ENCODE results near the gene HIC1.

DNA sequence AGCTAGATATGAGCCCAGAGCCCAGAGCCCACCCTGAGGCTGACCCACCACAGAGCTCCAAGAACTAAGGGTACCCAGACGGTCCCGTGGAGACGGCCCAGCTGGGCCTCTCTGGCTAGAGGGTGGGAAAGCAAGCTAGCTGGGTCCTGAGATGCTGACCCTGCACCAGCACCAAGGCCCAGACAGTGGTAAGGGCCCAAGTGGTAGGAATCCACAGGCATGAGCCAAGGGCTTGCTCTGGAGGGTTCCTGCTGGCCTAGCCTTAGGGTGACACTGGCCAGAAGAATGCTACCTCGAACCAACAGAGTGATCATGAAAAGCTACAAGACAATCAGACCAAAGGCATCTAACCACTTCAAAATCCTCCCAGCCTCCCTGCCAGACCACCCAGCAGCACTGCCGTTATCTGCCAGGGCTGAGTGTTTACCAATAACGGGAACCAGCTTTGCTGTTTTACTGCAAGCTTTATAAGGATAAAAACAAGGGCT, 13.2 kb downstream of the HIC1 start:
- TF ChIP-seq, protein P1, sequence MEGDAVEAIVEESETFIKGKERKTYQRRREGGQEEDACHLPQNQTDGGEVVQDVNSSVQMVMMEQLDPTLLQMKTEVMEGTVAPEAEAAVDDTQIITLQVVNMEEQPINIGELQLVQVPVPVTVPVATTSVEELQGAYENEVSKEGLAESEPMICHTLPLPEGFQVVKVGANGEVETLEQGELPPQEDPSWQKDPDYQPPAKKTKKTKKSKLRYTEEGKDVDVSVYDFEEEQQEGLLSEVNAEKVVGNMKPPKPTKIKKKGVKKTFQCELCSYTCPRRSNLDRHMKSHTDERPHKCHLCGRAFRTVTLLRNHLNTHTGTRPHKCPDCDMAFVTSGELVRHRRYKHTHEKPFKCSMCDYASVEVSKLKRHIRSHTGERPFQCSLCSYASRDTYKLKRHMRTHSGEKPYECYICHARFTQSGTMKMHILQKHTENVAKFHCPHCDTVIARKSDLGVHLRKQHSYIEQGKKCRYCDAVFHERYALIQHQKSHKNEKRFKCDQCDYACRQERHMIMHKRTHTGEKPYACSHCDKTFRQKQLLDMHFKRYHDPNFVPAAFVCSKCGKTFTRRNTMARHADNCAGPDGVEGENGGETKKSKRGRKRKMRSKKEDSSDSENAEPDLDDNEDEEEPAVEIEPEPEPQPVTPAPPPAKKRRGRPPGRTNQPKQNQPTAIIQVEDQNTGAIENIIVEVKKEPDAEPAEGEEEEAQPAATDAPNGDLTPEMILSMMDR (optimal IDR thresholded peaks at IDR 0.05 in 1 of 3, IDR thresholded peaks at IDR 0.05 in 1 of 3, conservative IDR thresholded peaks at IDR 0.05 in 1 of 3; ENCODE audit: extremely low read depth in 1 of 3, insufficient read depth in 2 of 3, low read length in 3 of 3), result no peak
- no peak for TF ChIP-seq EZH2 (IDR thresholded peaks at IDR 0.05; ENCODE audit: low read length)
